Stomach (tissue), 4 donors: ENCODE results near the gene ULK4.

Experiments used
- CTCF ChIP-seq, 7 experiments: fragments of 450-650 bp in 4 of 7; fragments of 200-600 bp in 3 of 7; sonication (generic) in 3 of 7; IDR thresholded peaks; one replicate each; pipeline ENCODE4 v1.5.1; 2016 to 2019; ENCODE audit warnings: antibody characterized with exemption in 7 of 7, control low read depth in 2 of 7, mild to moderate bottlenecking in 1 of 7
- POLR2AphosphoS5 ChIP-seq, 3 donors: sonication (generic); formaldehyde crosslinking; IDR thresholded peaks; one replicate each; pipeline ENCODE4 v1.6.1; 2016; ENCODE audit warnings: antibody characterized with exemption in 3 of 3

- TF ChIP-seq CTCF (IDR thresholded peaks at IDR 0.05) (no peak), POLR2AphosphoS5 (IDR thresholded peaks at IDR 0.05) (no peak)
Observed at GRCh38 chr3:41882956-41883355, 78.9 kb downstream of the ULK4 start.
